Activated CD8-positive, alpha-beta memory T cell treated with anti-CD3 and anti-CD28 coated beads for 24 hours (primary cell): ENCODE measurements around the gene CASK.

ENCODE experiments used
- DNase-seq: peaks from one replicate; pipeline ENCODE4 v3.0.0-alpha.2; 2020

Gene CASK

GRCh38 chrX:41491267-41492004 lies 431.9 kb downstream of the CASK start:
- no peak for DNase-seq

GRCh38 chrX:41490446-41490845 lies 432.9 kb downstream of the CASK start:
- DNase-seq, result no peak

GRCh38 chrX:41482154-41482850 lies 441.1 kb downstream of the CASK start:
- DNase-seq, result no peak

GRCh38 chrX:41481264-41482109 lies 441.9 kb downstream of the CASK start:
- no peak for DNase-seq

DNA sequence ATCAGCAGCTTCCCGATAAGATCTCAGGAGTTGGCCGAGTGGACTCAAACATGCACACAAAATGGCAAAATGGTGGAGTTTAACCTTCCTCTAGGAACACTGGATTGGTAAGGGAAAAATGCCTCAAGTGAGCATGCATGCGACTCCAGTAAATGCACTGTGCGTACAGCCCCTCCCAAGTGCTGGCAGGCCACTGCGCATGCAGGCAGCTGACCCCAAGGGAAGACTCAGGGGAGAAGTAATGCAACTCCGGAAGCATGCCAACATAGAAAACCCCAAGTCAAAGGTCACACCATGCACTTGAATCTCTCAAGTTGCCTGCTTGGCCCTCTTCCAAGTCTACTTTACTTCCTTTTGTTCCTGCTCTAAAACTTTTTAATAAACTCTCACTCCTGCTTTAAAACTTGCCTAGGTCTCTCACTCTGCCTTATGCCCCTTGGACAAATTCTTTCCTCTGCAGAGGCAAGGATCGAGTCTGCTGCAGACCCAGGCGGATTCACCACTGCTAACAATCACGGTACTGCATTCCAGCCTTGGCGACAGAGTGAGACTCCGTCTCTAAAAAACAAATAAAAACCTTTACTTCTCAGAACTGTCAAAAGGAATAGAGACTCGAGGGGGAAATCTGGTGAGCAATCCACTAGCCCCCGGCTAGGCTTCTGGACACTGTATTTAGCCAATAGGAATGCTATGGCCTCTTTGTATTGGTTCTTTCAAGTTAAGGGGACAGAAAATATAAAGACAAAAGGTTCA lies 442.7 kb downstream of the CASK start:
- DNase-seq, result no peak

DNA sequence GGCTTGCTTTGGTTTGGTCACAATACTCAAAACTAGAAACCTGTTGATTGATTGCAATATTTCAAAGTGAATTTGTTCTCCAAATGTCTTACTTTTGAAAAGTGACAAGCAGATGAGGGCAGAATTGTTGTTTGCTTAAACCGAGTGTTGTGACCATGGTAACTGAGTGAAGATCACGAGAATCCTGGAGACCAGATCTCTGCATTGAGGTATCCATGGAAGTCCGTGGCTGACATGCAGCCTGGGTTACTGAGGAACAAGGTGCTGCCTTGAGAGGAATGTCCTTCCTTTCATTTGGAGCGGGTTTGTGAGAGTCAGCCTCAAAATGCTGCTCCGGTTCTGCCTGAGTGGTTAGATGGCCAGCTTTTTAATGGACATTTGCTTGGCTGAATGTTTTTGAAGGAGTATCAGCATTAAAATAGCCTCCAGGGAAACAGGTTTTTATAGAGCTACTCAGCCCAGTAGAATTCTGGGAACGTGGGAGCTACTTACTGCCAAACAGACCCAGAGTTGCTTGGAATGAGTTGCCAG lies 444.9 kb downstream of the CASK start:
- DNase-seq, result no peak

GRCh38 chrX:41475591-41476241 lies 447.6 kb downstream of the CASK start:
- no peak for DNase-seq

GRCh38 chrX:41475191-41475590 lies 448.2 kb downstream of the CASK start:
- DNase-seq, result no peak

DNA sequence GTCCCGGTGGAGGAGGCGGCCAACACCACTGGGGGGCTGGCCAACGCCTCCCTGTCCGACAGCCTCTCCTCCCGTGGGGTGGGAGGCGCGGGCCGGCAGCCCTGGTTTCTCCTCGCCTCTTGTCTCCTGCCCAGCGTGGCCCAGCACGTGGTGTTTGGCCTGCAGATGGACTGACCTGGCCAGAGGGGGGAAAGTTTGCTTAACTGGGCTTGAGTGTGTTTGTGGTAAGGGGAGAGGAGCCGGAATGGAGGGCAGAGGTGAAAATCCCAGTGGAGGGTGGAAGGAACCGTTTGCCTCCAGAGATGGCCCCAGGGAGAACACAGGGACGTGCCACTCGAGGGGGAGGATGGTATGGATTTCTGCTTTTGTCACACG lies 448.6 kb downstream of the CASK start:
- DNase-seq, result no peak

GRCh38 chrX:41473936-41474725 lies 449.2 kb downstream of the CASK start:
- DNase-seq, result no peak

GRCh38 chrX:41472231-41472815 lies 451.0 kb downstream of the CASK start:
- DNase-seq, result no peak

DNA sequence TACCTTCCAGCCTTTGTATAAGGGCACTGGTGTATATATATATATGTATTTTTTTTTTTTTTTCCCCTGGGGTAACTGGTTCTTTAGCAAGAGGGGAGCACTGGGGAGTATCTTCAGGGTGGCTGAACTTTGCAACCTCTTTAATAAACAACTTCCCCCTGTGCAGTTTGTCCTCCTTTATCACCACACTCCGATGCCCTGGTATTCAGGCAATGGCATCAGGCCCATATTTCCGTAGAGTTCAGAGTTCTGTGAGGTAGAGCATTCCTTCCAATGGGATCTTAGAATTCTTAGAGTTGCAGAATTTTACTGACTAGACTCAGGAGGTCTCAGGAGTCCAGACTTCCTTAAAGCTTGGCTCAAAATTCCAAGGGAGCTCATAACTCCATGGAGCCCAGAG lies 451.6 kb downstream of the CASK start:
- DNase-seq, result no peak

GRCh38 chrX:41470706-41471105 lies 452.6 kb downstream of the CASK start:
- DNase-seq, result no peak

GRCh38 chrX:41468647-41469323 lies 454.6 kb downstream of the CASK start:
- DNase-seq, result no peak
